HG03575 (cell line): Measurements from ENCODE around the gene NUP155.
"Not testable (repeated sequence)": the region's sequence is repeated elsewhere in the genome, so short reads cannot be mapped to it uniquely, and the experiment has no call there.

Experiments used
- ATAC-seq: cut with Tn5 transposase; IDR thresholded peaks from one replicate; pipeline ENCODE4 v1.9.1; 2021; ENCODE audit not compliant: unreplicated experiment, insufficient number of reproducible peaks, low FRiP score; ENCODE audit errors: extremely low read depth

Gene NUP155

GRCh38 chr5:37304888-37305287, 66.0 kb downstream of the NUP155 start:
- no peak for ATAC-seq

GRCh38 chr5:37296313-37296712, 74.6 kb downstream of the NUP155 start:
- not testable (repeated sequence) for ATAC-seq

GRCh38 chr5:37283214-37283820, 87.6 kb downstream of the NUP155 start:
- ATAC-seq = no peak

GRCh38 chr5:37275511-37275910, 95.4 kb downstream of the NUP155 start:
- no peak for ATAC-seq

- ATAC-seq = no peak
Observed at GRCh38 chr5:37272511-37272910, 98.4 kb downstream of the NUP155 start.

GRCh38 chr5:37268100-37268499, 102.8 kb downstream of the NUP155 start:
- not testable (repeated sequence) for ATAC-seq

GRCh38 chr5:37255774-37256358, 115.0 kb downstream of the NUP155 start:
- ATAC-seq = no peak

GRCh38 chr5:37254581-37254980, 116.3 kb downstream of the NUP155 start:
- no peak for ATAC-seq

- no peak for ATAC-seq
Observed at GRCh38 chr5:37251665-37252064, 119.2 kb downstream of the NUP155 start.

- no peak for ATAC-seq
Observed at GRCh38 chr5:37249815-37250164, 121.1 kb downstream of the NUP155 start.

GRCh38 chr5:37248970-37249814, 121.7 kb downstream of the NUP155 start, which contains the start of gene CPLANE1:
CPLANE1 (minus strand) TSS chr5:37249376; CDS start chr5:37247698, 1,678 bp downstream.
- peak; percentile 49 for ATAC-seq

GRCh38 chr5:37248421-37248969, 122.4 kb downstream of the NUP155 start:
- no peak for ATAC-seq

GRCh38 chr5:37247496-37247895, 123.4 kb downstream of the NUP155 start:
- no peak for ATAC-seq

- ATAC-seq = no peak
Observed at GRCh38 chr5:37247036-37247435, 123.9 kb downstream of the NUP155 start.
